Measurements from ENCODE around the gene TLE3. TPM values are rescaled to one million over a fixed set of nuclear protein-coding genes. Genes with fewer than 3 reads are reported as not detected.

TLE3 gene
- total RNA-seq, 2 donors from 2014 or later: 16.6 to 33.9 TPM

- Histone ChIP-seq H3K27me3 (no peaks in the 10 kb centered on the region), H3K4me1 (no peaks in the 10 kb centered on the region), H3K9me3 (no peaks in the 10 kb centered on the region), H3K4me3 (no peak overlapping the region), H3K27ac (no peak overlapping the region), H3K36me3 (replicated peaks in 1 of 2; ENCODE audit: insufficient read depth in 1 of 2, low read depth in 2 of 2) (no peaks in the 10 kb centered on the region)
- 86 to 88% methylated on average over 2 of the region's 2 CpGs for WGBS, 2 donors
- ATAC-seq (no peak), DNase-seq (no peak)
- no peak for TF ChIP-seq CTCF (IDR thresholded peaks at IDR 0.05)
- TF ChIP-seq POLR2A (IDR thresholded peaks at IDR 0.05): no peak
- intact Hi-C loops (cut with DNase I): no loop called here
These were observed 79.9 kb downstream of the TLE3 start for GRCh38 chr15:70017801-70018200.

GRCh38 chr15:70017025-70017424 is 80.7 kb downstream of the TLE3 start:
- no peak for DNase-seq
- no peak overlapping the region for H3K4me3 ChIP-seq
- H3K36me3 ChIP-seq (replicated peaks in 1 of 2; ENCODE audit: insufficient read depth in 1 of 2, low read depth in 2 of 2): no peaks in the 10 kb centered on the region
- ATAC-seq: no peak
- intact Hi-C loops (cut with DNase I): no loop called here
- no peaks in the 10 kb centered on the region for H3K9me3 ChIP-seq
- WGBS, 2 donors: 91 to 94% methylated on average over 4 of the region's 4 CpGs
- TF ChIP-seq CTCF (IDR thresholded peaks at IDR 0.05) (no peak), POLR2A (IDR thresholded peaks at IDR 0.05) (no peak)
- no peaks in the 10 kb centered on the region for H3K27me3 ChIP-seq
- no peaks in the 10 kb centered on the region for H3K4me1 ChIP-seq
- no peak overlapping the region for H3K27ac ChIP-seq

DNA sequence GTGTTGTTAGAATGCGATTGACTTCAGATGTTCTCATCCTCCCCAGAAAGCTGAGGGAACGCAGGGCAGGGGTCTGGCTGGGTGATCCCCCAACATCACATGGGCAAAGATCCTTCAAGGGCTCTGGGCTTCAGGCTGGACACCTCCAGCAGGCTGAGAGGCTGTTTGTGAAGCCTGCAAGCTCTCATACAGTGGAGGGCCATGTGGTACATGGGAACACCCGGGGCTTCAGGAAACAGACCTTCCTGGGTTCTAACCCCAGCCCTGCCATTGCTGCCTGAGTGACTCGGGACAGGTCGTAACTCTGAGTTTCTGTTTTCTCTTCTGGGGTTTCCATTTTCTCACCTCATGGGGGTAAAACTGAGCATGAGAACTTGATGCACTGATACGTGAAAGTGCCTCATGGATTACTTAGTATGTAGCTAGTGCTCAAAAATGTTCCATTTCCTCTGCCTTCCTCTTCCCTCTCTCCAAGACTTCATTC is 81.2 kb downstream of the TLE3 start:
- H3K9me3 ChIP-seq: no peaks in the 10 kb centered on the region
- H3K27me3 ChIP-seq: no peaks in the 10 kb centered on the region
- intact Hi-C loops (cut with DNase I): no loop called here
- TF ChIP-seq POLR2A (IDR thresholded peaks at IDR 0.05) (no peak), CTCF (IDR thresholded peaks at IDR 0.05) (no peak)
- DNase-seq (no peak), ATAC-seq (no peak)
- 68 to 81% methylated on average over 6 of the region's 6 CpGs for WGBS, 2 donors
- no peak overlapping the region for H3K27ac ChIP-seq
- no peaks in the 10 kb centered on the region for H3K36me3 ChIP-seq (replicated peaks in 1 of 2; ENCODE audit: insufficient read depth in 1 of 2, low read depth in 2 of 2)
- H3K4me1 ChIP-seq: no peaks in the 10 kb centered on the region
- H3K4me3 ChIP-seq: no peak overlapping the region

DNA sequence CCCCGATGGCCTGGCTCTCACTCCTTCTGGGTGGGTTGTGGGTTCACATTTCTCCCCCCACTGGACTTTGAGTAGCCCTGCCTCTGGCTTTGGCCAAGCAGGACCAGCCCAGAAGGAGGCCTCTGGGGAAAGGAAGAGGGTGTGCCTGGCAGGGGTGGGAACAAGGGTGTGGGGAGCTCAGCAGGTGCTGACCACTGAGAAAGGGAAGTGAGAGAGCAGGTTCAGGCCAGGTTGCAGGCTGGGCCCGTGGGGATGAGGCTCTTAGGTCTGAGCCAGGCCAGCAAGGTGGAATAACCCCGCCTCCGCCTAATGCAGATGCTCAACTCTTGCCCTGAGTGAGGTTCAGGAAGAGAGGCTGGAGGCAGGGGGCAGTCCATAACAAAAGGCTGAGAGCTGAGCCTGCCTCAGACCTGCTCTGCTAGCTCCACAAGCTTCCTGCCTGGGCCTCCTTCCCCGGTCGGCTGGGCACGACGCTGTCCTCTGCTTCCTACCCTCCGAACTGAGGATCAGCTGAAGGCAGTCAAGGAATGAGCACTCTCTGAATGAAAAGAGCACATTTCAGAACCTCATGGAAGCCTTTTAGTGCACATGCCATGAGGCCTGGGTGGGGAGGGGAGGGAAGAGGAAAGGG is 82.7 kb downstream of the TLE3 start:
- Histone ChIP-seq H3K9me3 (no peaks in the 10 kb centered on the region), H3K27me3 (no peaks in the 10 kb centered on the region), H3K27ac (no peak overlapping the region), H3K4me1 (no peaks in the 10 kb centered on the region), H3K4me3 (no peak overlapping the region), H3K36me3 (replicated peaks in 1 of 2; ENCODE audit: insufficient read depth in 1 of 2, low read depth in 2 of 2) (no peaks in the 10 kb centered on the region)
- DNase-seq (no peak), ATAC-seq (no peak)
- no peak for TF ChIP-seq CTCF (IDR thresholded peaks at IDR 0.05)
- TF ChIP-seq POLR2A (IDR thresholded peaks at IDR 0.05): no peak
- 72 to 79% methylated on average over 9 of the region's 9 CpGs for WGBS, 2 donors
- intact Hi-C loops (cut with DNase I): no loop called here

DNA sequence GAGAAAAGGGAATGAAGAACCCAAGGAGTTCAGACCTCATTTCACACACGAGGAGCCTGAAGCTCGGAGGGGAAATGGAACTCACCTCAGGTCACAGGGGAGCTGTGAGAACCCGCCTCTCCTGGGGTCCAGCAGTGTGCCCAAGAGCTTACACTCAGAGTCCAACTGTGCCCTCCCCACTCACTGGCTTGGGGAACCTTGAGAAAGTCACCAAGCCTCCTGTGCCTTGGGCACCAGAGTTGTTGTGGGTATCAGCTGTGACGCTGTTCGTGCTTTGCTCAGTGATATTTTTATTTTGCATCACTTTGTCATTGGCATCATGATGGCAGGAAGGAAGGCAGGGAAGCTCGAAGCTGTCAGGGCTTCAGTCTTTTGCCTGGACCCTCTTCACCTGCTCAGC is 83.4 kb downstream of the TLE3 start:
- H3K4me1 ChIP-seq: no peaks in the 10 kb centered on the region
- no peak overlapping the region for H3K27ac ChIP-seq
- ATAC-seq (no peak), DNase-seq (no peak)
- H3K36me3 ChIP-seq (replicated peaks in 1 of 2; ENCODE audit: insufficient read depth in 1 of 2, low read depth in 2 of 2): no peaks in the 10 kb centered on the region
- no peak overlapping the region for H3K4me3 ChIP-seq
- TF ChIP-seq POLR2A (IDR thresholded peaks at IDR 0.05) (no peak), CTCF (IDR thresholded peaks at IDR 0.05) (no peak)
- H3K9me3 ChIP-seq: no peaks in the 10 kb centered on the region
- intact Hi-C loops (cut with DNase I): no loop called here
- no peaks in the 10 kb centered on the region for H3K27me3 ChIP-seq
- WGBS, 2 donors: 87 to 89% methylated on average over 6 of the region's 6 CpGs

Data from body of pancreas (tissue), 4 donors.